ENCODE data around the gene ELL2.

GRCh38 chr5:95878417-95879323 is 83.0 kb downstream of the ELL2 start:
- no peak for TF ChIP-seq POLR2A (IDR thresholded peaks at IDR 0.05)
- TF ChIP-seq CTCF (IDR thresholded peaks at IDR 0.05), result no peak
- TF ChIP-seq EP300 (IDR thresholded peaks at IDR 0.05), result no peak
- no peak for TF ChIP-seq POLR2AphosphoS5 (IDR thresholded peaks at IDR 0.05)

Data from suprapubic skin (tissue), 4 donors.